HepG2 (cell line): Measurements from ENCODE around the gene CPSF6. TPM values are rescaled to one million over a fixed set of nuclear protein-coding genes. Genes with fewer than 3 reads are reported as not detected.

Source experiments
- CCDC6 ChIP-seq: sonication (generic); formaldehyde crosslinking; IDR thresholded peaks from 2 replicates; pipeline ENCODE4 v1.8.1; 2022; ENCODE audit warnings: mild to moderate bottlenecking, missing genetic modification reagents, moderate library complexity
- CREB1 ChIP-seq, 2 experiments: fragments of 450-650 bp in 1 of 2; IDR thresholded peaks; 2 replicates each; pipeline ENCODE4 v1.6.1; 2016 to 2017; ENCODE audit warnings: control low read depth in 1 of 2, mild to moderate bottlenecking in 1 of 2, missing compliant biosample characterization in 1 of 2, missing genetic modification characterization in 1 of 2
- EED ChIP-seq: sonication (generic); formaldehyde crosslinking; IDR thresholded peaks from 2 replicates; pipeline ENCODE4 v1.5.0; 2020; ENCODE audit warnings: mild to moderate bottlenecking, missing genetic modification reagents
- ETS1 ChIP-seq: sonication (generic); formaldehyde crosslinking; IDR thresholded peaks from 2 replicates; pipeline ENCODE4 v1.4.0; 2020; ENCODE audit warnings: missing genetic modification reagents
- FOSL2 ChIP-seq: sonication (generic); formaldehyde crosslinking; IDR thresholded peaks from 2 replicates; pipeline ENCODE4 v1.4.0; 2020; ENCODE audit warnings: missing genetic modification reagents
- IRX3 ChIP-seq: sonication (generic); formaldehyde crosslinking; IDR thresholded peaks from 2 replicates; pipeline ENCODE4 v1.8.1; 2023; ENCODE audit warnings: mild to moderate bottlenecking, low read depth, missing genetic modification reagents, borderline replicate concordance
- NFIB ChIP-seq: sonication (generic); formaldehyde crosslinking; IDR thresholded peaks from 2 replicates; pipeline ENCODE4 v1.9.0; 2021; ENCODE audit warnings: missing genetic modification reagents, mild to moderate bottlenecking, borderline replicate concordance
- REL ChIP-seq: sonication (generic); formaldehyde crosslinking; conservative IDR thresholded peaks from 2 replicates; pipeline ENCODE4 v1.8.0; 2022; ENCODE audit warnings: mild to moderate bottlenecking, missing genetic modification reagents, moderate library complexity
- TRIM24 ChIP-seq: sonication (generic); formaldehyde crosslinking; IDR thresholded peaks from 2 replicates; pipeline ENCODE4 v1.8.0; 2022; ENCODE audit warnings: mild to moderate bottlenecking, missing genetic modification reagents
- ZBTB3 ChIP-seq: sonication (generic); formaldehyde crosslinking; IDR thresholded peaks from 2 replicates; pipeline ENCODE4 v1.4.0; 2020; ENCODE audit warnings: low read depth, mild to moderate bottlenecking, moderate library complexity, missing genetic modification reagents, borderline replicate concordance
- ZBTB39 ChIP-seq: sonication (generic); formaldehyde crosslinking; IDR thresholded peaks from 2 replicates; pipeline ENCODE4 v1.5.0; 2020; ENCODE audit warnings: missing genetic modification reagents
- ZNF547 ChIP-seq: sonication (generic); formaldehyde crosslinking; IDR thresholded peaks from 2 replicates; pipeline ENCODE4 v1.5.1; 2020; ENCODE audit warnings: mild to moderate bottlenecking, missing genetic modification reagents
- ZNF556 ChIP-seq: sonication (generic); formaldehyde crosslinking; IDR thresholded peaks from 2 replicates; pipeline ENCODE4 v1.4.0; 2020; ENCODE audit warnings: mild to moderate bottlenecking, missing genetic modification reagents, borderline replicate concordance
- ZNF740 ChIP-seq: sonication (generic); formaldehyde crosslinking; IDR thresholded peaks from 2 replicates; pipeline ENCODE4 v1.4.0; 2020; ENCODE audit warnings: missing genetic modification reagents
- ZNF772 ChIP-seq: sonication (generic); formaldehyde crosslinking; IDR thresholded peaks from 2 replicates; pipeline ENCODE4 v1.5.0; 2020; ENCODE audit warnings: mild to moderate bottlenecking, missing genetic modification reagents
- ZNF883 ChIP-seq: sonication (generic); formaldehyde crosslinking; IDR thresholded peaks from 2 replicates; pipeline ENCODE4 v1.5.1; 2020; ENCODE audit warnings: mild to moderate bottlenecking, missing genetic modification reagents; ENCODE audit errors: not compliant biosample characterization
- polyA plus RNA-seq, 8 experiments: library from polyadenylated mRNA; depleted of rRNA in 3 of 8; stranded (reverse) in 7 of 8; unstranded in 1 of 8; fragments of >200 nt; fragmentation: Illumina TruSeq in 4 of 8; extraction: Trizol in 4 of 8; gene quantifications; 2 replicates each; pipeline versions ENCODE4 v1.2.1 to v1.2.3, GENCODE V29; 2011 to 2016; ENCODE audit warnings: low read depth in 4 of 8, missing spikeins in 1 of 8, mixed read lengths in 1 of 8; ENCODE audit not compliant: insufficient read depth in 1 of 8
- total RNA-seq, 5 experiments: library from RNA; depleted of rRNA; stranded (reverse); fragments of >200 nt; fragmentation: Illumina TruSeq; extraction: Trizol; gene quantifications; 2 replicates each; pipeline ENCODE4 v1.2.3, GENCODE V29; 2016; ENCODE audit warnings: low read depth in 1 of 5
- TF ChIP-seq, protein P1 (sequence below): IDR thresholded peaks from 2 replicates; pipeline ENCODE4 v1.6.1; 2016; ENCODE audit warnings: control low read depth
- TF ChIP-seq, protein P2 (sequence below): sonication (generic); formaldehyde crosslinking; IDR thresholded peaks from 2 replicates; pipeline ENCODE4 v1.9.0; 2021; ENCODE audit warnings: mild to moderate bottlenecking, missing genetic modification reagents

CPSF6 gene
- total and polyA plus RNA-seq, 2 of the 13 experiments (the other 11 are each of a cell fraction or from before 2014, with no cell fraction given): 41.8 to 71.0 TPM

DNA sequence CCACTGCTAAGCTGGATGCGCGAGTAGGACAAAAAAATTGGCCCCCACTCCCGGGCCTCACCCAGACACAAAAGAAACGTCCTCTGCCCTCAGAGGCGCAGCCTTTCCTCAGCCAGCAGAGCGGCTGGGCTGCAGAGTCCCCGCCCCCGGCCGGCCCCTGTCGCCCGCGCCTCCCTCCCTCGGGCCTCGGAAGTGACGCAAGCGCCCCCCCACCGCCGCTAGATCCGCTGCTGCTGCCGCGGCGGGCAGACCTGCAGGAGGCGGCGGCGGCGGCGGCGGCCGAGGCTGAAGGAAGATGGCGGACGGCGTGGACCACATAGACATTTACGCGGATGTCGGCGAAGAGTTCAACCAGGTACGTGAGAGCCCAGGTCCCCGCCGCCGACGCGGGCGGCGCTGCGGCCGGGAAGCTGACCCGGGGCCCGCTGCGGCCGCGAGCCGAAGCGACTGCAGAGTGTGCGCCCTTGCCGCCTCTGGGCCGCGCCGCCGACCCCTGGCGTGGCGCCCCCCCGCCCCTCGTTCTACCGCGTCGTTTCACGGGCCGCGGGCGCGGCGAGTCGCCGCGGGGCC lies at the start of gene CPSF6 (continued):
- TF ChIP-seq, protein P1, sequence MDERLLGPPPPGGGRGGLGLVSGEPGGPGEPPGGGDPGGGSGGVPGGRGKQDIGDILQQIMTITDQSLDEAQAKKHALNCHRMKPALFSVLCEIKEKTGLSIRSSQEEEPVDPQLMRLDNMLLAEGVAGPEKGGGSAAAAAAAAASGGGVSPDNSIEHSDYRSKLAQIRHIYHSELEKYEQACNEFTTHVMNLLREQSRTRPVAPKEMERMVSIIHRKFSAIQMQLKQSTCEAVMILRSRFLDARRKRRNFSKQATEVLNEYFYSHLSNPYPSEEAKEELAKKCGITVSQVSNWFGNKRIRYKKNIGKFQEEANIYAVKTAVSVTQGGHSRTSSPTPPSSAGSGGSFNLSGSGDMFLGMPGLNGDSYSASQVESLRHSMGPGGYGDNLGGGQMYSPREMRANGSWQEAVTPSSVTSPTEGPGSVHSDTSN: no peak
- TF ChIP-seq ZBTB39 (CRISPR knock-in tag) (no peak), ZBTB3 (CRISPR knock-in tag) (no peak), ZNF740 (CRISPR knock-in tag) (peak; percentile 99), ETS1 (CRISPR knock-in tag) (no peak), IRX3 (CRISPR knock-in tag) (no peak; the same call in 1 of the 2 replicates), NFIB (CRISPR knock-in tag) (no peak), ZNF547 (CRISPR knock-in tag) (no peak), EED (CRISPR knock-in tag) (no peak), ZNF883 (CRISPR knock-in tag) (no peak), CCDC6 (CRISPR knock-in tag) (no peak; the same call in 1 of the 2 replicates), FOSL2 (CRISPR knock-in tag) (peak; percentile 34; the same call in 1 of the 2 replicates), TRIM24 (CRISPR knock-in tag) (no peak), CREB1 (IDR thresholded peaks at IDR 0.05) (peak; percentile 78), CREB1 (CRISPR knock-in tag; IDR thresholded peaks at IDR 0.05) (peak; percentile 84), ZNF772 (CRISPR knock-in tag) (no peak), ZNF556 (no peak), REL (peak; percentile 49; the same call in 1 of the 2 replicates)
- TF ChIP-seq, protein P2, sequence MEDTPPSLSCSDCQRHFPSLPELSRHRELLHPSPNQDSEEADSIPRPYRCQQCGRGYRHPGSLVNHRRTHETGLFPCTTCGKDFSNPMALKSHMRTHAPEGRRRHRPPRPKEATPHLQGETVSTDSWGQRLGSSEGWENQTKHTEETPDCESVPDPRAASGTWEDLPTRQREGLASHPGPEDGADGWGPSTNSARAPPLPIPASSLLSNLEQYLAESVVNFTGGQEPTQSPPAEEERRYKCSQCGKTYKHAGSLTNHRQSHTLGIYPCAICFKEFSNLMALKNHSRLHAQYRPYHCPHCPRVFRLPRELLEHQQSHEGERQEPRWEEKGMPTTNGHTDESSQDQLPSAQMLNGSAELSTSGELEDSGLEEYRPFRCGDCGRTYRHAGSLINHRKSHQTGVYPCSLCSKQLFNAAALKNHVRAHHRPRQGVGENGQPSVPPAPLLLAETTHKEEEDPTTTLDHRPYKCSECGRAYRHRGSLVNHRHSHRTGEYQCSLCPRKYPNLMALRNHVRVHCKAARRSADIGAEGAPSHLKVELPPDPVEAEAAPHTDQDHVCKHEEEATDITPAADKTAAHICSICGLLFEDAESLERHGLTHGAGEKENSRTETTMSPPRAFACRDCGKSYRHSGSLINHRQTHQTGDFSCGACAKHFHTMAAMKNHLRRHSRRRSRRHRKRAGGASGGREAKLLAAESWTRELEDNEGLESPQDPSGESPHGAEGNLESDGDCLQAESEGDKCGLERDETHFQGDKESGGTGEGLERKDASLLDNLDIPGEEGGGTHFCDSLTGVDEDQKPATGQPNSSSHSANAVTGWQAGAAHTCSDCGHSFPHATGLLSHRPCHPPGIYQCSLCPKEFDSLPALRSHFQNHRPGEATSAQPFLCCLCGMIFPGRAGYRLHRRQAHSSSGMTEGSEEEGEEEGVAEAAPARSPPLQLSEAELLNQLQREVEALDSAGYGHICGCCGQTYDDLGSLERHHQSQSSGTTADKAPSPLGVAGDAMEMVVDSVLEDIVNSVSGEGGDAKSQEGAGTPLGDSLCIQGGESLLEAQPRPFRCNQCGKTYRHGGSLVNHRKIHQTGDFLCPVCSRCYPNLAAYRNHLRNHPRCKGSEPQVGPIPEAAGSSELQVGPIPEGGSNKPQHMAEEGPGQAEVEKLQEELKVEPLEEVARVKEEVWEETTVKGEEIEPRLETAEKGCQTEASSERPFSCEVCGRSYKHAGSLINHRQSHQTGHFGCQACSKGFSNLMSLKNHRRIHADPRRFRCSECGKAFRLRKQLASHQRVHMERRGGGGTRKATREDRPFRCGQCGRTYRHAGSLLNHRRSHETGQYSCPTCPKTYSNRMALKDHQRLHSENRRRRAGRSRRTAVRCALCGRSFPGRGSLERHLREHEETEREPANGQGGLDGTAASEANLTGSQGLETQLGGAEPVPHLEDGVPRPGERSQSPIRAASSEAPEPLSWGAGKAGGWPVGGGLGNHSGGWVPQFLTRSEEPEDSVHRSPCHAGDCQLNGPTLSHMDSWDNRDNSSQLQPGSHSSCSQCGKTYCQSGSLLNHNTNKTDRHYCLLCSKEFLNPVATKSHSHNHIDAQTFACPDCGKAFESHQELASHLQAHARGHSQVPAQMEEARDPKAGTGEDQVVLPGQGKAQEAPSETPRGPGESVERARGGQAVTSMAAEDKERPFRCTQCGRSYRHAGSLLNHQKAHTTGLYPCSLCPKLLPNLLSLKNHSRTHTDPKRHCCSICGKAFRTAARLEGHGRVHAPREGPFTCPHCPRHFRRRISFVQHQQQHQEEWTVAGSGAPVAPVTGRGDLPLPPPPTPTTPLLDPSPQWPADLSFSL (CRISPR knock-in tag): no peak
